ENCODE results near the gene HOOK1.

GRCh38 chr1:59924653-59925052, 109.9 kb downstream of the HOOK1 start:
- no peak for TF ChIP-seq POLR2AphosphoS5 (IDR thresholded peaks at IDR 0.05)
- no peak for TF ChIP-seq CTCF (IDR thresholded peaks at IDR 0.05)
- TF ChIP-seq POLR2A (IDR thresholded peaks at IDR 0.05): no peak
